ENCODE data around the gene PTN.
"Not testable (repeated sequence)": the region's sequence is repeated elsewhere in the genome, so short reads cannot be mapped to it uniquely, and the experiment has no call there.

DNA sequence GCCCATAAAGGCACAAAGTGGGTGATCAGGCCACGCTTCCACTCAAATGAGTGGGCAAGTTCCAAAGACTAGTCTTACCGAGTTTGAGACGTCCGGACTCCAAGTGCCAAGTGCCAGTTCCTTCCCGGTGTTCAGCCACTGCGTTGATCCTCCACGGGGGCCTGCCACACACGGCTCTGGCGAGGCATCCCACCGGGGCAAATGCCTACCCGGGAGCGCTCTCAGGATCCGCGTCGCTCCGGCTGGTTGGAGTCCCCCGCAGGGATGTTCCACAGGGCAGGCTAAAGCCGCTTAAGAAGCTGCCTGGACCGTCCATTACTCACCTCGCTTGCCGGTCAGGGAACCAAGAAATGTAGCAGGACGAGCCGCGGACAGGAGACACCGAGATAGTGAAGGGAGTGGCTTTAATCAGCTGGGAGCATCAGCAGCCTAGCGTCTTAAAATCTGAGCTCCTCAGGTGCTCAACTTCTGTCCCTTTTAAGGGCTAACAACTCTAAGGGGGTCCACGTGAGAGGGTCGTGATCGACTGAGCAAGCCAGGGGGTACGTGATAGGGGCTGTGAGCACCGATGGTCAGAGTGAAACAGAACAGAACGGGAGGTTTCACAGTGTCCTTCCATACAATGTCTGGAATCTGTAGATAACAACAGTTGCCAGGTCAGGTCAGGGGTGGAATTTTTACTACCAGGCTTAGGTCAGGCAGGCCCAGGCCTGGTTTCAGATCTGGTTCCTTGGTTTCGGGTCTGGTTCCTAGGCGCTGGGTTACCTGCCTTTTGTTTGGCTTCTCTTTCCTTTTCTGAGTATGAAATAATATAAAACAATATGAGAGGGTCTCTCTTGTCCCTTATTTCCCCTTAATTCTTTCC lies 75.3 kb downstream of the PTN start:
- TF ChIP-seq, protein P1, sequence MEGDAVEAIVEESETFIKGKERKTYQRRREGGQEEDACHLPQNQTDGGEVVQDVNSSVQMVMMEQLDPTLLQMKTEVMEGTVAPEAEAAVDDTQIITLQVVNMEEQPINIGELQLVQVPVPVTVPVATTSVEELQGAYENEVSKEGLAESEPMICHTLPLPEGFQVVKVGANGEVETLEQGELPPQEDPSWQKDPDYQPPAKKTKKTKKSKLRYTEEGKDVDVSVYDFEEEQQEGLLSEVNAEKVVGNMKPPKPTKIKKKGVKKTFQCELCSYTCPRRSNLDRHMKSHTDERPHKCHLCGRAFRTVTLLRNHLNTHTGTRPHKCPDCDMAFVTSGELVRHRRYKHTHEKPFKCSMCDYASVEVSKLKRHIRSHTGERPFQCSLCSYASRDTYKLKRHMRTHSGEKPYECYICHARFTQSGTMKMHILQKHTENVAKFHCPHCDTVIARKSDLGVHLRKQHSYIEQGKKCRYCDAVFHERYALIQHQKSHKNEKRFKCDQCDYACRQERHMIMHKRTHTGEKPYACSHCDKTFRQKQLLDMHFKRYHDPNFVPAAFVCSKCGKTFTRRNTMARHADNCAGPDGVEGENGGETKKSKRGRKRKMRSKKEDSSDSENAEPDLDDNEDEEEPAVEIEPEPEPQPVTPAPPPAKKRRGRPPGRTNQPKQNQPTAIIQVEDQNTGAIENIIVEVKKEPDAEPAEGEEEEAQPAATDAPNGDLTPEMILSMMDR (conservative IDR thresholded peaks at IDR 0.05; ENCODE audit: low read length): not testable (repeated sequence)
- not testable (repeated sequence) for TF ChIP-seq EZH2phosphoT487 (IDR thresholded peaks at IDR 0.05; ENCODE audit: borderline replicate concordance)
